CD4-positive, alpha-beta T cell treated with Interleukin-12 subunit alpha and Interleukin-12 subunit beta, for 1 hour (primary cell): ENCODE results near the gene TIRAP.
A peak's percentile ranks its signal among the peaks of the same experiment; 100 is the strongest.
"Not testable (repeated sequence)": the region's sequence is repeated elsewhere in the genome, so short reads cannot be mapped to it uniquely, and the experiment has no call there.

ENCODE experiments used
- DNase-seq: peaks from one replicate; pipeline ENCODE4 v3.0.0-alpha.2; 2020

Gene TIRAP

DNA sequence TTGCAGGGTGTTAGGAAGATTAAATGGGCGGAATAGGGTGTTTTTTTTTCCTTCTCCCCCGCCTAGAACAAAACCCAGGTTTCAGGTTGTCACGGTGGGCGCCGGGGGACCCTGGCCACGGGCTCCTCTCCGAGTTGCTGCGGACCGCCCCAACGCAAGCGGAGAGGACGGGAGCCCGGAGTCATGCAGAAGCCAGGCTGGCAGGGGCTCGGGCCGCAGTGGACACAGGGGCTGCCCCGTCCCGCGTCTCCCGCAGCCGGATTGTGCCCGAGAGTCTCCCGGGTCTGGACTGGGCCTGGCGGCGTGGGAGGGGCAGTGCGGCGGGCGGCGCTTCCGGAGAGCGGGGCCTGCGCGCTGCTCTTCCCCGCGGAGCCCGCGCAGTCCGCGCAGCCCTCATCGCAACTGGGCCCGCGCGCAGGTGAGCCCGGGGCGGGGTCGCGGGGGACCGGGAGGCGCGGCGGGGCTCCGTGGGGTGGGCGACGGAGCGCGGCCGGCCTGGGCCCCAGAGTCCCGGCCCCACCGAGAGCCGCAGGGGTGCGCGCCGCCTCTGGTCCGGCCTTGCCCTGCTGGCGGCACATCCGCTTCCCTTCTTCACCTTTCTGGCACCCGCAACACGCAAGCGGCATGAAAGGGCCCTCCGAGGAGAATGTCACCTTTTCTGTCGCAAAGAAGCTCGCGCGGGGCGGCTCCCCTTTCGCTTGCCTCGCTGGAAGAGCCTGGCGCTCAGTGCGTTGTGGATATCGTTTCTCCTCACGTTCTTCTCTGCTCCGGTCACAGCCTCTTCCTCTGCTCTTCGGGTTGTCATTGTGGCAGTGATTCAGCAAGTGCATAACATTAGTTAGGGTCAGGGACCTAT, at the start of gene TIRAP:
TIRAP (plus strand) TSS at position 358 of the 856 bp plus-strand sequence. CDS start 7,802 bp downstream, outside the sequence.
- peak; percentile 66 for DNase-seq

- no peak for DNase-seq
These were observed 49.5 kb upstream of the TIRAP start for GRCh38 chr11:126233391-126233790.

DNA sequence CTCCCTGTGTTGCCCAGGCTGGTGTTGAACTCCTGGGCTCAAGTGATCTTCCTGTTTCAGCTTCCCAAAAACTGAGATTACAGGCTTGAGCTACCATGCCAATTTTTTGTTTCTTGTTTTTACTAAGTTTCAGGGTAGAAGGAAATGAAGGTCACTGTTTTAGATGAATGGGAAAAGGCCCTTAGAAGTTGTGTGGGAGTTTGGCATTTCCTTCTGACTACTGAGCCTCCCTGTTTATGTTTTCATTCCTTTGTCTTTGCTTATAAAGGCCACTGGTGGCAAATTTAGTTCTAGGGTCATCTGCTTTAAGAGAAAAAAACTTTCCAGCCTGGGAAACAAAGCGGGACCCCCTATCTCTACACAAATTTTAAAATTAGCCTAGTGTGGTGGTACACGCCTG, 36.3 kb upstream of the TIRAP start:
- no peak for DNase-seq

- no peak for DNase-seq
These were observed 29.6 kb upstream of the TIRAP start for GRCh38 chr11:126253265-126253664.

- DNase-seq: no peak
These were observed 28.1 kb upstream of the TIRAP start for GRCh38 chr11:126254819-126255218.

DNA sequence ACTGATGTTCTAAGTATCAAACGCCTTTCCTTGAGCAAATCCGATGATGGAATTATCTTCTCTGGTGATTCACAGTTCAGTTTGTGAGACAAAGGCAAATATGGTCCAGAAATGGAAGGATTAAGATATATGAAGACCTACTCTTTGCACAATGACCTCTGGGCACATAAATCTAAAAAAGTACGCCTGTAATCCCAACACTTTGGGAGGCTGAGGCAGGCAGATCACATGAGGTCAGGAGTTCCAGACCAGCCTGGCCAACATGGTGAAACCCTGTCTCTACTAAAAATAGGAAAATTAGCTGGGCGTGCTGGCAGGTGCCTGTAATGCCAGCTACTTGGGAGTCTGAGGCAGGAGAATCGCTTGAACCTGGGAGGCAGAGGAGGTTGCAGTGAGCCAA, 27.4 kb upstream of the TIRAP start:
- DNase-seq: not testable (repeated sequence)

GRCh38 chr11:126256216-126256615, 26.7 kb upstream of the TIRAP start:
- DNase-seq: no peak

DNA sequence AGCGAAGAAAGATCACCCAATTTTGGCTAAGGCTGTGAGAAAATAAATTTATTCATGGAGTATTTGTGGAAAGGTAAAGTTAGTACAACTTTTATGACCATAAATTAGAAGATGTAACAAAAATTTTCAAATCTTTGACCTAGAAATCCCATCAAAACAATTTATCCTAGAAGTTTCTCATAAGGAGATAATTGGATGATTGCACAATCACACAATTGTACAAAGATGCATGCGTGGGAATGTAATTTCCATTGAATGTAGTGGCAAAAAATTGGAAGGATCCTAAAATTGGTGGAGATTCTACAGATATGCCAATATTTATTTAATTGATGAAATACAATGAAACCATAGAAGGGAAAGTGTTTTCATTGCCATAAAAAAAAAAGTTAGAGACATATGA, 25.7 kb upstream of the TIRAP start:
- no peak for DNase-seq

- DNase-seq: no peak
These were observed 25.1 kb upstream of the TIRAP start for GRCh38 chr11:126257764-126258163.

GRCh38 chr11:126262216-126262615, 20.7 kb upstream of the TIRAP start:
- DNase-seq: no peak

DNA sequence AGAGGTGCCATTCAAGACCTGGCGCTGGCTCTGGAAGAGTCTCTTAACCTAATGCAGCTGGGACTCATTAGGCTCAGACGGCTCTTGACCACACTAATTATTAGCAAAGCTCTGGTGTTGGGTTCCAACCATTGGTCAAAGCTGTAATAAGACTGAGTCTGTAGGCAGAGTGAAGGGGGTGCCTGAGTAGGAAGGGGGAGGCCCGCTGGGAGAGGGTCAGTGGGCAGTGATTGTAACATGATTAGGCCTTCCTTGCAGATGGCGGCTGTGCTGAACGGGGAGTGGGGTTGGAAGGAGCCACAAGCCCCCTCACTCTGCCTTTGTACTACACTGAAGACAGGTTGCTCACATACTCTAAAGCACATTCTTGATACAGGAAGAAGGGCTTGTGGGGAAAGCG, 19.4 kb upstream of the TIRAP start:
- DNase-seq: no peak

GRCh38 chr11:126265811-126266210, 17.1 kb upstream of the TIRAP start:
- no peak for DNase-seq

DNA sequence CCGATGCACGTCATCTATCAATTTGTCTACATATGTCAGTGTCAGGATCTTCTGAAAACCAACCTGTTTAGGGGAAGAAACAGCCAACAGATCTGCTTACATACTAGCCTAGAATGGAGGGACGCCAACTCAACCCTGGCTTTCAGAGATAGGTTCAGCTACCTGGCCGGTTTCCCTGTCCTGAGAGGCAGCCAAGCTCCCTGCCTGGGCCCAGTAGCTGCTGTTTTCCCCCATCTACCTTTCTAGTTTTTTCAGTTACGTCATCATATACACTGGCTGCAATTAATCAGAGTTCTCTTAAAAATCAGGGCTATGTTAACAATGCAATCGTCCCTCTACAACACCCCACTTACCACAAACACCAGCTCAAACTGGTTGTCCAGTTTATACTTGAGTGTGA, 15.2 kb upstream of the TIRAP start:
- DNase-seq: no peak

DNA sequence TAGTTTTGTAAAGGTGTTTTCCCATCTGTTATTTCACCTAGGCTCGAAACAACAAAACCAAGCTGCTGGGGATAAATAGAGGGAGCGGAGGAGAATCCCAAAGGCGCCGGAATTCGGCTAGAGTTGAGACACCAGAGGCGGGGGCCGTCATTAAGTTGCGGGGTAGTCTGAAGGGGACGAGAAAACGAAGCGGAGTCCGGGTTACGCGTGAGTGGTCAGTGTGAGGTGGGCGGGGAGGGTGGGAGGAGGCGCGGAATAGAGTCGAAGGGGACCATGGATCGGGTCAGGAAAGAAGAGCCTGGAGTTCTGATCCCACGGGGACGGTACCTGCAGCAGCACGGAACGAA, 14.6 kb upstream of the TIRAP start:
- no peak for DNase-seq

GRCh38 chr11:126268708-126269579, 13.9 kb upstream of the TIRAP start, which contains the start of the genes FOXRED1 and SRPRA:
FOXRED1 (plus strand) TSS chr11:126269154; CDS start chr11:126269207, 53 bp downstream.
SRPRA (minus strand) TSS chr11:126268895; CDS start chr11:126268804, 91 bp downstream.
- peak; percentile 100 for DNase-seq

GRCh38 chr11:126277322-126277721, 5.6 kb upstream of the TIRAP start:
- DNase-seq: no peak

DNA sequence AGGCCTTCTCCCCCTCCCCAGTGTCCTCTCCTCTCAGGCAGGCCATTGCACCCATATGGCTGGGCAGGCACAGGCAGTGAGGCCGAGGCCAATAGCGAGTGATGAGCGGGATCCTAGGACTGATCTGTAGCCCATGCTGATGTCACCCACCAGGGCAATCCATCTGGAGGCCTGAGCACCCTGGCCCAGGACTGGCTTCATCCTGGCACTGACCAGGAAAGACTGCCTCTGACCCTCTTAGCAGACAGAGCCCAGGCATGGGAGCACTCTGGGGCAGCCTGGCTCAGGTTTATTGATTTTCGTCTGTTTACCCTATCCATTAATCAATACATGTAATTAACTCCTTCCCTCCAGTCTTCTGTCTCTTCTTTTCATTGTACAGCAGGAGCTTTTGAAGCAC, 5.1 kb upstream of the TIRAP start:
- DNase-seq: no peak

GRCh38 chr11:126279191-126279590, 3.7 kb upstream of the TIRAP start:
- DNase-seq: no peak

GRCh38 chr11:126280595-126280994, 2.3 kb upstream of the TIRAP start:
- no peak for DNase-seq

DNA sequence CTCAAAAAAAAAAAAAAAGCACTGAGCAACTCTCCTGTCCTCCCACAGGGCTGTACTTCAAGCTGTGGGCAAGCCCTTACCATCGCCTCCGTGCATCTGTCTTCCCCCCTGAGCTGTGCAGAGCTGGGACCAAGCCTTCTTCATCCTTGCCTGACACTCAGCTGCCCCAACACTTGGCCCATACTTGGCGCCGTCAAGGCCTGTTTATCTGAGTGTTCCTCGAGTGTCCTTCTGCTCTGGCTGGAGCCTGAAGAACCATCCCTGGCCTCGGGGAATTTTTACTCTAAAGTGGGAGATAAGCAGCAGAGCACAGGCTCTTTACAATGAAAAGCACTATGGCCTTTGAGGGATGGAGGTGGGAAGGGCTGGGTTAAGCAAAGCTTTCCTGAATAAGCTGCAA, 1.6 kb upstream of the TIRAP start:
- no peak for DNase-seq

DNA sequence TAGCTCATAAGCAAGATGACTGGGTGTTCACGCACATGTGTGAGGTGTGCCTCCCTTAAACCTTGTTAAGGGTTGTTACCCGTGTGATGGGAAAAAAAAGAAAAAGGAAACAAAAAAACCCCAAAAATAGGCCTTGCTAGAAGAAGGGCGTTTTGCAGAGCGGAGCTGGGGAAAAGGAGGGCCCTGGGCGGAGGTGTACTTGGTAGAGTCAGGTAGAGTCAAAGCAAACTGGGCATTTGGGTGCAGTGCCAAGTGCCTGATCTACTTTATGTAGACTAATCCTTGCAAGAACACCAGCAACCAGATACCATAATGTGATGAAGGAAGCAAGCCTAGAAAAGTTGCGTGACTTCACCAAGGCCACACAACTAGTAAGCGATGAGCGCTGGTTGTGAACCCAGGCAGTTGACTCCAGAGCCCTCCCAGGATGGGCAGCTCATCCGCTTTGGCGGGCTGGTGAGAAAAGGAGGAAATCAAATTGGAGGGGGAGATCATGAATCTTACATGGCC, 1.2 kb upstream of the TIRAP start:
- no peak for DNase-seq

- DNase-seq: no peak
These were observed 545 bp upstream of the TIRAP start for GRCh38 chr11:126282361-126282735.

DNA sequence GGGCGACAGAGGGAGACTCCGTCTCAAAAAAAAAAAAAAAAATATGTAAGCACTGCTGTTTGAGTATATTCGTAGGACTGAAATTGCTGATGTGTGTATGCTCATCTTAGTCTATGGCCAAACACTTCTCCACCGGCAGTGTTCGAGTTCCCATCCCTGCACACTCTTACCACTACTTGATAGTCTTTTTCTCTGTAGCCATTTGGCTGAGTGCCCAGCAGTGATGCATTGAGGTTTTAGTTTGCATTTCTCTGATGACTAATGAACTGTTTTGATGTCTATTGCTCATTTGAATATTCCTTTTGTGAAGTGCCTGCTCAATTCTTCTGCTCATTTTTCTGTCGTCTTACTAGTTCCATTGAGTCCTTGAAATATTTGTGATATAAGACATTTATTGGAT, 1.9 kb downstream of the TIRAP start:
- peak; percentile 82 for DNase-seq

DNA sequence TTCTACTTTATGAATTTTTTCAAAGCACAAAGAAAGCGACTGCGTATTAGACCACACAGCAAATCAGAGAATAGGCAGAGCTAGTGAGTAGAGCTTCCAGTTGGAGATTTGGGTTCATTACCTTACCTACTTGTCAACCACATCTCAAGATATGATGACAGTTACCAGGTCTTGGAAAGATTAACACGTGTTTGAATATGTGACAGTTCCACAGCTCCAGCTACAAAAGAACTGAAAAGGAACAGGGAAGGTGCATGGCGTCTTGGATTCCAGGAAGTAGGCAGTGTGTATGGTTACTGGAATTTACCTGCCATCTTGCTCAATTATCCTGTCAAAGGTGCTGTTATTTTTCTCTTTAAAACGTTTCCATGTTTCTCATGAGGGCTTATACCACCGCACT, 5.3 kb downstream of the TIRAP start:
- no peak for DNase-seq
